ENCODE data around the gene ABRACL. TPM values are rescaled to one million over a fixed set of nuclear protein-coding genes. Genes with fewer than 3 reads are reported as not detected.
"Not testable (repeated sequence)": the region's sequence is repeated elsewhere in the genome, so short reads cannot be mapped to it uniquely, and the experiment has no call there.

Gene ABRACL
- total RNA-seq, 2 experiments from 2014 or later: 92.5 to 180 TPM

DNA sequence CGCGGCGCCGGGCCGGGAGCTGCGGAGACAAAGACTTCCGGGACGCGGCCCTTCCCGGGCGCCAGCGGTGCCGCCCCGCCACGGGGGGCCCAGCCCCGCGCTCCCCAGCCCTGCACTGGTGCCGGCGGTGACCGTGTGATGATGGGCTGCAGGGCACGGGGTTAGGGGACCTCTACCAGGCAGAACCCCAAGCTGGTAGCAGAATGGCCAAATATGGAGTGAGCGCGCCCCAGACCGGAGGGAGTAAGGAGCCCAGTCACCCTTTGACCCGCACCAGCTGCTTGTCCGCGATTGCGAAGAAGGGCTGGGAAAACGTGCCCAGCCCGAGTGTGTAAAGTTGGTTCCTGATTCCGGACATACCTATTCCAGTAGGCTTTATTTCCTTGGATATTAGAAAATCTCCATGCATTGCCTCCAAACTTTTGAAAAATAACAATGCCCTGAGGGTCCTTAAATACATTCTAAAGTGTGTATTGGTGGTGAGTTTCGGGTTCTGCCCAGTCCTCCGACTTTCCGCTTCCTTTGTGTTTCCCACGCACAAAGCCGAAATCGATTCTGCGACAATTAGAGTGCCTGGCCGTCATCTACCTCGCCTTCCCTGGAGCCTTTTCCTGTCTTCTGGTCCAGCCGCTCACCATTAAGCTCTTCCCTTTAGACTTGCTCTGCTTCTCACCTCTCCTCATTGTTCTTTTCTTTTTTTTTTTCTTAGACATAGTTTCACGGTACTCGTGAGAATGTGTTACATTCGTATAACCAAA lies 1.1 kb downstream of the ABRACL start:
- Mint-ChIP-seq H3K27me3 (no peaks in the 10 kb centered on the region), H3K4me3 (no peak overlapping the region), H3K27ac (no peak overlapping the region), H3K36me3 (ENCODE audit: low read depth) (peaks cover 18% of the 10 kb centered on the region), H3K9me3 (ENCODE audit: low read depth) (no peaks in the 10 kb centered on the region), H3K4me1 (peaks cover 28% of the 10 kb centered on the region)
- peak; percentile 5 for ATAC-seq
- ChIA-PET CTCF (interaction anchor here (1.0 kb wide), 2 partner anchors 10 to 214 kb away, joined by 3 read pairs; no protein-coding TSS in a partner anchor), POLR2A (interaction anchor here (0.8 to 1.1 kb wide), 2 partner anchors 107 to 346 kb away, joined by 3 read pairs; no protein-coding TSS in a partner anchor)
- peak; percentile 48 for DNase-seq
- intact Hi-C loops (cut with DNase I, micrococcal nuclease): loop anchor here (2.0 to 5.0 kb wide), 9 partner anchors 71 to 343 kb away; partner anchors contain the start of genes CITED2 (in 1 of the 2) and TXLNB (in 1 of the 2)

DNA sequence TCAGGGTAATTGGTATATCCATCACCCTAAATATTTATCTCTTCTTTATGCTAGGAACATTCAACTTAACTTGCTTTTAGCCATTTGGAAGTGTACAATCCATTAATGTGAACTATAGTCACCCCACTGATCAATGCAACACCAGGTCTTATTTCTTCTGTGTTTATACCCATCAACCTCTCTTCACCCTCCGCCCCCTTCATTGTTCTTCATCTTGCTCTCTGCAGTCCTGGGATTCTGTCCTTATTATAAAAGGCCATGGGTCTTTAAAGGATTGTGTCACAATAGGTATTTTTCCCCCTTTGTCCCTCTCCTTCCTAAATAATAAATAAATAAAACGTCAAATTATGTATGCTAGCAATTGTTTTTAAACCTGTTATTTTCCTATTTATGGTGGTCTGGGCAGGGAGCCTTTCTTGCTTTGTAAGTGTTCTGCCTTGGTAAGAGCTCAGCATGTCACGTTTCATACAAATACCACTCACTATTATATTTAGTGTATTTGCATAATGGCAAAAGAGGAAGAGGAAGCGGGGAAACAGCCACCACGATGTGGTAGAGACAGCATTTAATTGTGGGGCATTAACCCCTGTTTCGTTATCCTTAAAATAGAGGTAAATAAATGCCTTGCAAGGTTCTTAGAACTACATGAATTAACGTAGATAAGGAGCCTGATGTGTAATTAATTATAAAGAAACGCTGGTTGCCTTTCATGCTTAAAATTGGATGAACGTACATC lies 1.9 kb downstream of the ABRACL start:
- DNase-seq: peak; percentile 30

DNA sequence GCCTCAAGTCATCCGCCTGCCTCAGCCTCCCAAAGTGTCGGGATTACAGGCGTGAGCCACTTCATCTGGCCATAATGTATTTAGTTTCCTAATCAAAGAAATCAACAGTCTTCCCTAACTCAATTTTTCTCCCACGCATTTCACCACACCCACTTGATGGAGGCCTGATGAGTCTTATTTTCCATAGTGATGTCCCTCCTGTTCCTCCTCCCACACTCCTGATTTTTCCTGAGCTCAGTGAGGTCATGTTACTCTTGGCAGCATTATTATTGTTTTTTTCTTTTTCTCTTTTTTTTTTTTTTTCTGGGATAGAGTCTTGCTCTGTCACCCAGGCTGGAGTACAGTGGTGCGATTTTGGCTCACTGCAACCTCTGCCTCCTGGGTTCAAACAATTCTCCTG lies 8.9 kb downstream of the ABRACL start:
- Mint-ChIP-seq H3K9me3 (ENCODE audit: low read depth) (no peaks in the 10 kb centered on the region), H3K36me3 (ENCODE audit: low read depth) (peaks cover 74% of the 10 kb centered on the region), H3K27me3 (no peaks in the 10 kb centered on the region), H3K4me1 (peaks cover 36% of the 10 kb centered on the region), H3K27ac (no peak overlapping the region), H3K4me3 (no peak overlapping the region)
- intact Hi-C loops (cut with DNase I, micrococcal nuclease): no loop called here
- CTCF ChIA-PET: interaction anchor here (1.1 to 1.3 kb wide), 2 partner anchors 16 to 327 kb away, joined by 3 to 4 read pairs; no protein-coding TSS in a partner anchor
- POLR2A ChIA-PET: interaction anchor here (0.6 kb wide), 1 partner anchor 129 kb away, joined by 4 read pairs; no protein-coding TSS in a partner anchor
- DNase-seq: no peak
- ATAC-seq: no peak

More for the DNA sequence above, 1.9 kb downstream of the ABRACL start:
- no peaks in the 10 kb centered on the region for H3K9me3 Mint-ChIP-seq (ENCODE audit: low read depth)
- no peak overlapping the region for H3K4me3 Mint-ChIP-seq
- ChIA-PET CTCF (interaction anchor here (1.0 to 1.4 kb wide), 3 partner anchors 11 to 81 kb away, joined by 3 to 4 read pairs (median 3); no protein-coding TSS in a partner anchor), POLR2A (no interaction called here)
- intact Hi-C loops (cut with DNase I, micrococcal nuclease): loop anchor here in 1 of 2 experiments (5.0 kb wide), 1 partner anchor 82 kb away; no protein-coding TSS in a partner anchor
- peaks cover 25% of the 10 kb centered on the region for H3K36me3 Mint-ChIP-seq (ENCODE audit: low read depth)
- no peaks in the 10 kb centered on the region for H3K27me3 Mint-ChIP-seq
- no peak for ATAC-seq
- H3K4me1 Mint-ChIP-seq: peaks cover 28% of the 10 kb centered on the region
- no peak overlapping the region for H3K27ac Mint-ChIP-seq

DNA sequence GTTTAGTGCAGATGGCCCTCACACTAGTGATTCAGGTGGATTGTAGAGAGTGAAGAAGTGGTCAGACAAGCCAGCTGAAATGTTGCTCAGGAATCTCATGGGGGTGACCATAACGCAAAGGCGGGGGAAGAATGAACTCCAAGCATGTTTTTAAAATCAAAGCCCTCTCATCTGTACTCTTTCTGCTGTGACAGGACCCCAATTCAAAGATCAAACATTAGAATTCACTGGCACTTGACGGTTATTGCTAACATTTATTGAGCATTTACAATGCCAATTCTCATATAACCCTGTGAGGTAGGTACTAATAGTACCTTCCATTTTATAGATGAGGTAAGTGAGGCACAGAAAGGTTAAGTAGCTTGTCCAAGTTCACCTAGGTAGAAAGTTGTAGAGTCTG lies 15.7 kb downstream of the ABRACL start:
- intact Hi-C loops (cut with DNase I, micrococcal nuclease): no loop called here
- Mint-ChIP-seq H3K9me3 (ENCODE audit: low read depth) (no peaks in the 10 kb centered on the region), H3K36me3 (ENCODE audit: low read depth) (peaks cover 46% of the 10 kb centered on the region), H3K27me3 (no peaks in the 10 kb centered on the region), H3K4me3 (no peak overlapping the region), H3K27ac (no peak overlapping the region), H3K4me1 (peaks cover 9% of the 10 kb centered on the region)
- POLR2A ChIA-PET: no interaction called here
- CTCF ChIA-PET: interaction anchor here (0.7 kb wide), 1 partner anchor 300 kb away, joined by 3 read pairs; no protein-coding TSS in a partner anchor
- ATAC-seq (no peak), DNase-seq (no peak)

DNA sequence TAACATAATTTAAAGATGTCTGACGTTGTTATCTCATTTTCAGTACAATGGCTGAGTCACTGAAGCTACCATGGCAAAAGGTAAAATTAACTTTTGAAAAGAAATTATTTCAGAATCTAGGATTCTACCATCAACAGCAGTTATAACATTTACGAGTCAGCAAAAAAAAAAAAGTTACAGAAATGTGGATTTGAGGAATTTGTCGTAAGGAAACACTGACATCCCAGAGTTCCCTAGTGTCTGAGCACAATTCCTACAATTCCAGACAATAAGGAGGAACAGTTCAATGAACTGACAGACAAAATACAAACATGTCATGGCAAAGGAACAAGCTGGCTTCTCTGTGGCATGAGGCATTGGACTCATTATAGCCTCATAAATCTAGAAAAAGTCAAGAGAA lies 19.1 kb downstream of the ABRACL start:
- intact Hi-C loops (cut with DNase I, micrococcal nuclease): no loop called here
- Mint-ChIP-seq H3K27me3 (no peaks in the 10 kb centered on the region), H3K4me3 (no peak overlapping the region), H3K36me3 (ENCODE audit: low read depth) (peaks cover 15% of the 10 kb centered on the region), H3K9me3 (ENCODE audit: low read depth) (no peaks in the 10 kb centered on the region), H3K27ac (no peak overlapping the region), H3K4me1 (peaks cover 8% of the 10 kb centered on the region)
- no peak for DNase-seq
- ATAC-seq: no peak
- POLR2A ChIA-PET: interaction anchor here (0.7 kb wide), 1 partner anchor 77 kb away, joined by 4 read pairs; no protein-coding TSS in a partner anchor
- CTCF ChIA-PET: interaction anchor here (0.6 to 1.3 kb wide), 3 partner anchors 15 to 583 kb away, joined by 4 read pairs; no protein-coding TSS in a partner anchor

GRCh38 chr6:139048912-139049311 lies 20.4 kb downstream of the ABRACL start:
- H3K27me3 Mint-ChIP-seq; ATAC-seq; H3K4me3 Mint-ChIP-seq; intact Hi-C loops (cut with DNase I, micrococcal nuclease); H3K9me3 Mint-ChIP-seq (ENCODE audit: low read depth); H3K4me1 Mint-ChIP-seq; H3K36me3 Mint-ChIP-seq (ENCODE audit: low read depth); DNase-seq; H3K27ac Mint-ChIP-seq: not testable (repeated sequence)
- ChIA-PET POLR2A (interaction anchor here (0.7 kb wide), 1 partner anchor 97 kb away, joined by 3 read pairs; no protein-coding TSS in a partner anchor), CTCF (interaction anchor here (0.6 to 1.3 kb wide), 4 partner anchors 10 to 17 kb away, joined by 3 to 4 read pairs (median 3); no protein-coding TSS in a partner anchor)

GRCh38 chr6:139050131-139050769 lies 21.7 kb downstream of the ABRACL start:
- POLR2A ChIA-PET; H3K27ac Mint-ChIP-seq; H3K4me3 Mint-ChIP-seq; DNase-seq; H3K4me1 Mint-ChIP-seq; intact Hi-C loops (cut with DNase I, micrococcal nuclease); H3K9me3 Mint-ChIP-seq (ENCODE audit: low read depth); H3K36me3 Mint-ChIP-seq (ENCODE audit: low read depth); H3K27me3 Mint-ChIP-seq; ATAC-seq: not testable (repeated sequence)
- CTCF ChIA-PET: interaction anchor here (0.7 to 1.3 kb wide), 3 partner anchors 12 to 171 kb away, joined by 3 to 4 read pairs (median 3); no protein-coding TSS in a partner anchor

GRCh38 chr6:139050770-139051313 lies 22.3 kb downstream of the ABRACL start:
- Mint-ChIP-seq H3K36me3 (ENCODE audit: low read depth) (no peaks in the 10 kb centered on the region), H3K27ac (no peak overlapping the region), H3K4me1 (peaks cover 8% of the 10 kb centered on the region), H3K4me3 (no peak overlapping the region), H3K27me3 (no peaks in the 10 kb centered on the region), H3K9me3 (ENCODE audit: low read depth) (no peaks in the 10 kb centered on the region)
- intact Hi-C loops (cut with DNase I, micrococcal nuclease): no loop called here
- no peak for ATAC-seq
- DNase-seq: no peak
- ChIA-PET POLR2A (no interaction called here), CTCF (interaction anchor here (0.7 to 1.3 kb wide), 3 partner anchors 12 to 157 kb away, joined by 3 to 4 read pairs (median 4); no protein-coding TSS in a partner anchor)

DNA sequence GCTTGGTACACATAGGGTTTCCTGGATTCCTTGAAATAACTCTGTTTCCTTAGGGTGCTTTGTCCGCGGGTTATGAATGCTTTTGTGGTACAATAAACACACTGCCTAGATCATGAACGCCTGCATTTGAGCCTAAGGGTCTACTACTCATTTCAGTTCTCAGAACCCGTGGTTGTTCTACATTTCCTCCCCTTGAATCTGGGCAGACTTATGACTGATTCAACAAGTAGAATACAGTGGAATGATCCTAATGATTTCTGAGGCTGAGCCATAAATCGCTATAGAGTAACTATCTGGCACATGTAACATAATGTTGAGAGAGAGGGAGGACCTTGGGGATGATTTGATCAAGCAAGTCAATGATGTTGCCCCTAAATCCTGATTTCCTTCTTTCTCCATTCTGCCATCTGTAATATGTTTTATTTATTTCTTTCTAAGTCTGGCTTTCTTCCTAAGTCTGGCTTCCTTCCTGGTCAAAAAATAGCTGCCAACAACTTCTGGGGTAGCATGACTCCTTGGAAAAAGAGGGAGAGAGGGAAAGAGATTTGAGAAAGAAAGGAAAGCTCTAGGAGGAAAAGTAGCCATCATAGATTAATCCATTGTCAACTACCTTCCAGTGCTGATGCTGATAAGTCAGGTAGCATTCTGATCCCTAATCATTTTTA lies 23.0 kb downstream of the ABRACL start:
- H3K4me3 Mint-ChIP-seq: no peak overlapping the region
- H3K27me3 Mint-ChIP-seq: no peaks in the 10 kb centered on the region
- intact Hi-C loops (cut with DNase I, micrococcal nuclease): no loop called here
- ATAC-seq (peak; percentile 47), DNase-seq (no peak)
- ChIA-PET CTCF (interaction anchor here (0.6 to 1.1 kb wide), 4 partner anchors 38 to 168 kb away, joined by 3 to 4 read pairs (median 4); no protein-coding TSS in a partner anchor), POLR2A (no interaction called here)
- no peaks in the 10 kb centered on the region for H3K36me3 Mint-ChIP-seq (ENCODE audit: low read depth)
- H3K27ac Mint-ChIP-seq: no peak overlapping the region
- peaks cover 8% of the 10 kb centered on the region for H3K4me1 Mint-ChIP-seq
- H3K9me3 Mint-ChIP-seq (ENCODE audit: low read depth): no peaks in the 10 kb centered on the region

DNA sequence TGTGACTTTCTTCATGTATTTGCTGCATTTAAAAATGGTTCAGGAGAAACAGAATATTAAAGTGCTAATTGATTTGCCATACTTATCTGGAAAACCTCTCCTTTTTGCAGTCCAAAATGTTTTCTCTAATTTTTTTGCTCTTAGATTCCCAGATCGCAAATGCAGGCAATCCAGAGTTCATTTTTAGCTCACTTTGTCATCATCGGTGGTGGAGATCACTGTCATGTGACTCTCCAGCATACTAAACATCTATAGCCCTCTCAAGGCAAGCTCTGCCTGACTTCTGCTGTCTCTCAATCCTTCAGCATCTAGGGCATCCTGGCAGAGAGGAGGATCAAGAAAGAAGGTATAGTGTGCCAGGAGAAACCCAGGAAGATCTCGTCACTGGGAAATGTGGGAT lies 24.8 kb downstream of the ABRACL start:
- intact Hi-C loops (cut with DNase I, micrococcal nuclease): no loop called here
- Mint-ChIP-seq H3K4me1 (peaks cover 5% of the 10 kb centered on the region), H3K9me3 (ENCODE audit: low read depth) (no peaks in the 10 kb centered on the region), H3K27ac (no peak overlapping the region), H3K36me3 (ENCODE audit: low read depth) (no peaks in the 10 kb centered on the region), H3K4me3 (no peak overlapping the region), H3K27me3 (no peaks in the 10 kb centered on the region)
- POLR2A ChIA-PET: no interaction called here
- no peak for DNase-seq
- ATAC-seq: no peak
- CTCF ChIA-PET: interaction anchor here (0.8 to 1.3 kb wide), 3 partner anchors 14 to 85 kb away, joined by 3 read pairs; no protein-coding TSS in a partner anchor
